ENCODE data around the gene ADA.

The ADA gene

DNA sequence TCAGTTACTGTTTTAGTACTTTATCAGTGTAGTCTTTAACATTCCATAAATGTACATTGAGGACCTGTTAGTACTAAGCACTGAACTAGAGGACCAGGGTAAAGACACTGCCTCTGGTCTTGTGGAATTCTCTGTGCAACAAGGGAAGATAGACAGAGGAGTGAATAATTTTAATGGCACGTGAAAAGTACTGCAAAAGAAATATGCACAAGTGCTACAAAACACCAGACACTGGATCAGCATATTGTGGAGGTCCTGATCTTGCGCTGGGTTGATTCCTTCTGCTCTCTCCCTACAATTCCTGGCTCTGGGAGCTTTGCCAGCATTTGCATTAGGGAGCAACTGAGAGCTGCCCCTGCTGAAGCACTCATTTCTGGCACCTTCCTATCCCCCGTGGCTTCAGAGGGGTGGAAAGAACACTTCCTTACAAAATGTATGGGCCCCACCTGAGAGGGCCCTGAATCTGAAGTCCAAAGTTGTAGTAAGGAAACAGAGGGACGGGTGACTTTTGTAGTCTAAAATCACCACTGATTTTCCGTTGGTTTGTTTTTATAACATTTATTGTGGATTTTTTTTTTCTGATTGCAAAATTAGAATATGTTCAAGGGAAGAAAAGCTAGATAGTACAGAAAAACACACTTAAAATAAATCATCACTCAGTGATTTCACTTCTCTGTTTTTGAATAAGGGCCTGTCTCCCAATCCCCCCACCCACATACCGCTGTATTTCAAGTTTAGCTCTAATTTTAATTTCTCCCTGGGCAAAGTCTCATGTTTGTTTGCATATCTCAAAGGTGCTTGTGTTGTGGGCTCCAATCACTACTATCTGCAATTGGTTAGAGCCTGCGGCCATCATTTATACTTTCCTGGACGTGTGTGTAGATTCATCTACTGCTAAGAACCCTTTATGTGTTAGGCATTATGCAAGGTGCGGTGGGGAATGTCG, 64.2 kb downstream of the ADA start:
- Histone ChIP-seq H3K36me3 (replicated peaks) (no peaks in the 10 kb centered on the region), H3K27me3 (replicated peaks) (no peaks in the 10 kb centered on the region), H3K27ac (no peak overlapping the region), H3K4me3 (ENCODE audit: low read depth, low read length) (no peak overlapping the region)
- TF ChIP-seq, protein P1, sequence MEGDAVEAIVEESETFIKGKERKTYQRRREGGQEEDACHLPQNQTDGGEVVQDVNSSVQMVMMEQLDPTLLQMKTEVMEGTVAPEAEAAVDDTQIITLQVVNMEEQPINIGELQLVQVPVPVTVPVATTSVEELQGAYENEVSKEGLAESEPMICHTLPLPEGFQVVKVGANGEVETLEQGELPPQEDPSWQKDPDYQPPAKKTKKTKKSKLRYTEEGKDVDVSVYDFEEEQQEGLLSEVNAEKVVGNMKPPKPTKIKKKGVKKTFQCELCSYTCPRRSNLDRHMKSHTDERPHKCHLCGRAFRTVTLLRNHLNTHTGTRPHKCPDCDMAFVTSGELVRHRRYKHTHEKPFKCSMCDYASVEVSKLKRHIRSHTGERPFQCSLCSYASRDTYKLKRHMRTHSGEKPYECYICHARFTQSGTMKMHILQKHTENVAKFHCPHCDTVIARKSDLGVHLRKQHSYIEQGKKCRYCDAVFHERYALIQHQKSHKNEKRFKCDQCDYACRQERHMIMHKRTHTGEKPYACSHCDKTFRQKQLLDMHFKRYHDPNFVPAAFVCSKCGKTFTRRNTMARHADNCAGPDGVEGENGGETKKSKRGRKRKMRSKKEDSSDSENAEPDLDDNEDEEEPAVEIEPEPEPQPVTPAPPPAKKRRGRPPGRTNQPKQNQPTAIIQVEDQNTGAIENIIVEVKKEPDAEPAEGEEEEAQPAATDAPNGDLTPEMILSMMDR (IDR thresholded peaks at IDR 0.05; ENCODE audit: low read depth, low read length, missing control alignments) = no peak
- in situ Hi-C loops (cut with HindIII; ENCODE audit: low pct_ligation_motif_present, low sequenced_read_pairs) = no loop called here
- DNase-seq = no peak

DNA sequence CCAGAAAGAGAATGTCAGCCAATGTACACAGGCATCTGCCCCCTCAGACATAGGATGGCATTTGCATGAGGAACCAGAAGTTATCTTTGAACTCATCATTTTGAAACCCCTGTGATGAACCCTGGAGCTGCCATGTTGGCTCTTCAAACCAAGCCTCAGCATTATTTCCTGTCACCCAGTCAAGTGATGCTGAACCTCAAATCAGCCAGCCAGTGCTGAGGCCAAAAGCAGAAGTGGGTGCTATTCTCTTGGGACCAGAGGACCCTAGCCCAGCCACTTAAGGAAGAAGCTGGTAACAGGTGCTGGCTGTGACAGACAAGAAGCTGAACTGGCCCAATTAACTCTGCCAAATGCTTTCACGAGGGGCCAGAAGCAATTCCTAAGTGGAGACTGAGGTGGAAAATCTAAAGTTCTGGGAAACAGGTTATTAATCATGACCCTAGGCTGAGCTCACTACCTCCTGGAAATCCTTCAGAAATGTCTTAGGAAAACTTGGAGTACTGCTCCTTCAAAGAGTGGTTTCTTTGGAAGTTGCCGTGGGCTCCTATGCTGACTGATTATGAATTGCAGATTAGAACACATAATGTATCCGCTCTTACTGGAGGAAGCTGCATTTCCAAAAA, 65.1 kb downstream of the ADA start:
- Histone ChIP-seq H3K27ac (no peak overlapping the region), H3K4me3 (ENCODE audit: low read depth, low read length) (no peak overlapping the region), H3K27me3 (replicated peaks) (no peaks in the 10 kb centered on the region), H3K36me3 (replicated peaks) (no peaks in the 10 kb centered on the region)
- in situ Hi-C loops (cut with HindIII; ENCODE audit: low pct_ligation_motif_present, low sequenced_read_pairs) = no loop called here
- DNase-seq = no peak
- TF ChIP-seq, protein P1 (IDR thresholded peaks at IDR 0.05; ENCODE audit: low read depth, low read length, missing control alignments) = no peak

DNA sequence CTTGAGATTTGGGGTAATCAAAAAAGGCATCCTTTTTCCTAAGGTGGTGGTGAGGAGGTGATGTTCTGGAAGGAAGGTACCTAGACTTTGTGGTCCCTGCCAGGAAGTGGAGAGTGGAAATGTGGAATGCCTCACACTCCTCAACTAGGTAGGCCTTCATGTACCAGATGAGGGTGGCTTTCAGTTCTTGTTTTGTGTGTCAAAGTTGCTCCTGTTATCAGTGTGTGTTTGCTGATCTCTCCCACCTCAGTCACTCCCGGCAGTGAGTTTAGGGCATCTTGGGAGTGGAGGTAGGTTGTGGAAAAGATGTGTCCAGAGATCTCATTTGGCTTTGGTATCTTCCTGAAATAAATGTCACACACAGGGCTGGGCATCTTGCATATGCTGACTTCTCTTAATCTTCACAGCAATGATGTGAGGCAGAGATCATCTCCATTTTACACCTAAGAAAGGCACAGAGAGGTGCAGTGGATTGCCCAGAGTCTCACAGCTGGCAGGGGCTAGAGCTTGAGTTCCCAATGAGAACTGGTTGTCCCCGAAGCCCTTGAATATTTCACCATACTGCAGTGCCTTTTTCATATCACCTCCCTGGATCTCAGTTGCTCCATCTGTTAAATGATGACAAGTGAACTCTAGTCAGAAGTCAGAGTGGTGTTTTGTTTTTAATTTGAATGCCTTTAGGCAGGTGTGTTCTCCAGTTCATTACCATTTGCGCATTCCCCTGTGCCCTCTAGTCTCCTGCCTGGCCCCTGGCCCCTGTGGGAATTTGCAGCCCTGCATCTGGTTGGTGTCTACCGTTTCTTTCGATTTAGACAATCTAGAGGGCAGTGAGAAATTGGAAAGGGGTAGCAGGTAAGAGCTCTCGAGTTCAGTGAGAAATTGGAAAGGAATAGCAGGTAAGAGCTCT, 66.2 kb downstream of the ADA start:
- no peaks in the 10 kb centered on the region for H3K27me3 ChIP-seq (replicated peaks)
- in situ Hi-C loops (cut with HindIII; ENCODE audit: low pct_ligation_motif_present, low sequenced_read_pairs) = no loop called here
- TF ChIP-seq, protein P1 (IDR thresholded peaks at IDR 0.05; ENCODE audit: low read depth, low read length, missing control alignments) = no peak
- H3K36me3 ChIP-seq (replicated peaks) = no peaks in the 10 kb centered on the region
- H3K27ac ChIP-seq = no peak overlapping the region
- H3K4me3 ChIP-seq (ENCODE audit: low read depth, low read length) = no peak overlapping the region
- no peak for DNase-seq

DNA sequence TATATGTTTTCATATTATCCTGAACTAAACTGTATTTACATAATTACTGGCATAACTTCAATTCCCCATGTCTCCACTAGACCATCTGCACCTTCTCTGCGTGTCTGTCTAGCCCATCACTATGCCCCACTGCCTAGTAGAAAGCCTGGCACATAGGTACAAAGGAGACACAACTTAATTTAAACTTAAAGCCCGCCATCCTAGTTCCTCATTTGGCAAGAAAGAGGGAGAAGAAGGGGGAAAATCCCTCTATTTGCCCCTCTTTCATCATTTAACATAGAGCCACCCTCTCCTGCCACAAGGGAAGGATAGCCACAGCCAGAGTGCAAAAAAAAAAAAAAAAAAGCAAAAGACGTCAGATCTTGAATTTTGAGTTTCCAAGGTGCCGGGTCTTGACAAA, 67.3 kb downstream of the ADA start:
- Histone ChIP-seq H3K4me3 (ENCODE audit: low read depth, low read length) (no peak overlapping the region), H3K27ac (no peak overlapping the region), H3K27me3 (replicated peaks) (no peaks in the 10 kb centered on the region), H3K36me3 (replicated peaks) (no peaks in the 10 kb centered on the region)
- in situ Hi-C loops (cut with HindIII; ENCODE audit: low pct_ligation_motif_present, low sequenced_read_pairs) = no loop called here
- DNase-seq = no peak
- TF ChIP-seq, protein P1 (IDR thresholded peaks at IDR 0.05; ENCODE audit: low read depth, low read length, missing control alignments) = no peak

DNA sequence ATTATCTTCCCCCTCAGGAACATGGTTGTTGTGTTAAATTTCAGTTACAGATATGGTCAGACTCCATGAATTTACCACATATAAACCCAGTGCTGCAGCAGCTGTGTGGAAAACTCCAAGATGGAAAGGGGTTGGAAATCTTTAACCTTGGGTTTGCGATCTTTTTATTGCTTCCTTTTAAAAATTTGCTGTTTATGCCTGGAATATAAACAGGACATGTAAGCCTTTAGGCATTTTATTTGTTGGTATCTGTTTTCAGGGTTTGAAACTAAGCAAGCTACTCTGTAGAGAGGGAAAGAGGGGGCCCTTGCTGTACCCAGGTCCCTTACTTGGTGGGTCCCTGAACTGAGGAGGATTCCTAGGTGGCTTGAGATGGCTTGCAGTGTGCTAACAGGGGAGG, 68.3 kb downstream of the ADA start:
- in situ Hi-C loops (cut with HindIII; ENCODE audit: low pct_ligation_motif_present, low sequenced_read_pairs) = no loop called here
- TF ChIP-seq, protein P1 (IDR thresholded peaks at IDR 0.05; ENCODE audit: low read depth, low read length, missing control alignments) = no peak
- Histone ChIP-seq H3K36me3 (replicated peaks) (no peaks in the 10 kb centered on the region), H3K27me3 (replicated peaks) (no peaks in the 10 kb centered on the region), H3K4me3 (ENCODE audit: low read depth, low read length) (peak overlapping the region; percentile 46), H3K27ac (no peak overlapping the region)
- DNase-seq = no peak

Measured in brain microvascular endothelial cell (primary cell).